Posterior cingulate gyrus (tissue), 11 donors: ENCODE results near the gene PSAPL1.

Experiments
- DNase-seq, 10 donors: peaks; one replicate each; pipeline versions ENCODE4 v3.0.0 to v3.0.0-alpha.2; 2020 to 2021; ENCODE audit warnings: mixed read lengths in 3 of 10
- intact Hi-C: fragments of 100-400 bp; cut with DNase I; formaldehyde crosslinking; loops from one replicate; pipeline ENCODE4 v1.15.1; 2023

PSAPL1 gene

GRCh38 chr4:7388627-7389026 lies 46.1 kb downstream of the PSAPL1 start:
- intact Hi-C loops = no loop called here
- peak in 2 of 10 donors; percentile 24 to 57 for DNase-seq

GRCh38 chr4:7387925-7388324 lies 46.8 kb downstream of the PSAPL1 start:
- intact Hi-C loops = no loop called here
- peak in 3 of 10 donors; percentile 10 to 49 (median 37) for DNase-seq

- intact Hi-C loops = no loop called here
- peak in 5 of 10 donors; percentile 6 to 58 (median 34) for DNase-seq
These were observed 49.5 kb downstream of the PSAPL1 start for GRCh38 chr4:7384929-7385890.

GRCh38 chr4:7384003-7384928 lies 50.5 kb downstream of the PSAPL1 start:
- intact Hi-C loops = no loop called here
- DNase-seq = peak in 7 of 10 donors; percentile 5 to 78 (median 16)

GRCh38 chr4:7383266-7383665 lies 51.5 kb downstream of the PSAPL1 start:
- intact Hi-C loops = no loop called here
- DNase-seq = peak in 7 of 10 donors; percentile 10 to 80 (median 25)

- DNase-seq = peak in 7 of 10 donors; percentile 2 to 56 (median 9)
These were observed 52.1 kb downstream of the PSAPL1 start for GRCh38 chr4:7382634-7383014.

GRCh38 chr4:7381890-7382633 lies 52.7 kb downstream of the PSAPL1 start:
- intact Hi-C loops = no loop called here
- DNase-seq = peak in 8 of 10 donors; percentile 3 to 68 (median 18)

More at GRCh38 chr4:7382634-7383014, 52.1 kb downstream of the PSAPL1 start:
- intact Hi-C loops = no loop called here

- DNase-seq = peak in 8 of 10 donors; percentile 4 to 82 (median 56)
- intact Hi-C loops = no loop called here
These were observed 53.4 kb downstream of the PSAPL1 start for GRCh38 chr4:7381221-7381889.
